GM18505 (cell line): ENCODE results near the gene GIPC3.

Experiments used
- ATAC-seq: cut with Tn5 transposase; IDR thresholded peaks from one replicate; pipeline ENCODE4 v1.9.1; 2021; ENCODE audit not compliant: unreplicated experiment
- POLR2A ChIP-seq: IDR thresholded peaks from 4 replicates; pipeline ENCODE4 v1.6.1; 2011; ENCODE audit warnings: borderline replicate concordance; ENCODE audit not compliant: insufficient read depth, insufficient read length; ENCODE audit errors: extremely low read depth

GIPC3 gene

DNA sequence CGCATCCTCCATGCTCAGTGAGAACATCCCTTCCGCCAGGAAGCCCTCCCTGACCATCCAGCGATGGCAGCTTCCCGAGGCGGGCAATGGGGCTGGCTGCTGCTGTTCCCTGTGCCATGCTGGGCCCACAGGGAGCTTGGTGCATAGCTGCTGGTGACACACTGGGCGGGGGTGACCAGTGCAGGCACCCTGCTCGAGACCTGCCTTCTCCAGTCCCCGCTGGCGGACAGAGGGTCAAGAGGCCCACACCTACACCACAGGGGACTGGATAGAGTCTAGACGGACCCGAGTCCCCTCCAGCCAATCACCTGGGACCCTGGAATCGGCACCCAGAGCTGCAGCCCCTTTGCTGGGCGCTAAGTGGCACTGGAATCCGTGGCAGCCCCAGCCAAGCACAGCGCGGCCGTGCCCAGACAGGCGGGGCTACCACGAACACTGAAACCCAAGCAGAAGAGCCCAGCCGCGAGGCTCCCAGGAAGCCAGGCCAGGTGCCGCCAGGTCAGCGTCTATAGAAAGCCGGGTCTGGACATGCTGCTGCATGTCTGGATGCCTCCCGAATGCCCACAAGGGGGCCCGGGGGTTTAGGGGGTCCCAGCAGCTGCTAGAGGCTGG is 30.4 kb downstream of the GIPC3 start:
- no peak for TF ChIP-seq POLR2A
- ATAC-seq, result no peak

DNA sequence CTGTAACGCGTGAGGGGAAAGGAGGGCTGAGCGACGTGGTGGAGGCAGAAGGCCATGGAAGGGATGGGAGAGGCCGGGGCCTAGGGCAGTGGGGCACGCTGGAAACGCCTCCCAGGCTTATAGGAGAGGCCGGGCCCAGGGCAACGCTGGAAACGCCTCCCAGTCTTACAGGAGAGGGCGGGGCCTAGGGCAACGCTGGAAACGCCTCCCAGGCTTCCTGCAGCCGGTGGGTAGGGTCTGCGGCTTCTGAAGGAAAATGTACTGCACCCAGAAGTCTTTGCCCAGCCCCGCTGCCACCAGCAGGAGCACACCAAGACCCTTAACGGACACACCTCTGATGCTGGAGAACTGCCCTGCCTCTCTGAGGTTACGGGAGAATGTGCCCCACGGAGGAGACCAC is 32.2 kb downstream of the GIPC3 start:
- no peak for ATAC-seq

GRCh38 chr19:3618144-3618810 is 33.0 kb downstream of the GIPC3 start:
- ATAC-seq, result no peak
- TF ChIP-seq POLR2A, result no peak

More for the DNA sequence above, 32.2 kb downstream of the GIPC3 start:
- no peak for TF ChIP-seq POLR2A

GRCh38 chr19:3618811-3619630 is 33.7 kb downstream of the GIPC3 start:
- no peak for ATAC-seq

DNA sequence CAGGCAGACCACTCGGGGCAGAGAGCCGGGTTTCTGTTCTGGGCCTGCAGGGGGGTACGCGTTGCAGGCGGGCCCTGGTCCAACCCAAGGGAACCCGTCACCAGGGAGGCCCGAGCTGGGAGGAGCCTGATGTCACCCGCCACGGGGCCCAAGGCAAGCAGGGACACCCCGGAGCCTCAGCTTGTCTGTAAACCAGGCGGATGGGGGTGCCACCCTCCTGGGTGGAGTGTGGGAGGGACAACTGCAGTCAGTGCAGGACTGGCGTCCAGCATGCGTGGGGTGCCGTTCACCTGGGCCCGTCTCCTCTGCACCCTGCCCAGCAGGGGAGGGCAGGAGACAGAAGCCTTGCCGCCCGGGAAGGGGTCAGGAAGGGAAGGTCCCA is 34.3 kb downstream of the GIPC3 start:
- TF ChIP-seq POLR2A, result peak; percentile 3
- ATAC-seq, result no peak

More at GRCh38 chr19:3618811-3619630, 33.7 kb downstream of the GIPC3 start:
- TF ChIP-seq POLR2A, result no peak

DNA sequence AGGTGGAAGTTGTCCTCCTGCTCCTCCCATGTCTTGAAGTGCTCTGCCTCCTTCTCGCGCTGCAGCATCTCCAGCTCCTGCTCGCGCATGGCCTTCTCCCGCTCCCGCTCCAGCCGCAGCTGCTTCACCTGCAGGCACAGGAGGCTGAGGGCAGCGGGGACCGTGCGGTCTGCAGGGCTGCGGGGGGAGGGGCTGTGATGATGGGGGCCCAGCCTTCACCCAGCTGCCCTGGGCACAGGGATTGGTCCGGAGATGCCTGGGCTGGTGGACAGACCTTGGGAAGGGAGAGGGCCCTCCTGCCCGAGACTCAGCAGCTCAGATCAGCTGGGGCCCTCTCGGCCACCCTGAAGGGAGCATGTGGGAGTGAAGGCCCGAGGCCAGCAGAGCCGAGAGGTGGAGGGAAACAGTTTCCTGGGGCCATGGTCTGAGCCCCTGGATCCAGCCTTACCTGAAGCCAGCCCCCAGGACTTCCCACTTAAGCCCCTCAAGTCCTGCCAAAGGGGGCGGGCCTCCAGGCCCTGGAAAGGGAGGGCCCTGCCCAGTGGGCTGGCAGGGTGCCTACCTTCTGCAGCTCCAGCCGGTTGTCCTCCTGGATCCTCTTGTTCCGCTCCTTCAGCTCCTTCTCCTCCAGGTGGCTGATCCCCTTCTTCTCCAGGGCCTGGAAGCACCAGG is 35.0 kb downstream of the GIPC3 start:
- ATAC-seq, result no peak
- TF ChIP-seq POLR2A, result peak; percentile 1

DNA sequence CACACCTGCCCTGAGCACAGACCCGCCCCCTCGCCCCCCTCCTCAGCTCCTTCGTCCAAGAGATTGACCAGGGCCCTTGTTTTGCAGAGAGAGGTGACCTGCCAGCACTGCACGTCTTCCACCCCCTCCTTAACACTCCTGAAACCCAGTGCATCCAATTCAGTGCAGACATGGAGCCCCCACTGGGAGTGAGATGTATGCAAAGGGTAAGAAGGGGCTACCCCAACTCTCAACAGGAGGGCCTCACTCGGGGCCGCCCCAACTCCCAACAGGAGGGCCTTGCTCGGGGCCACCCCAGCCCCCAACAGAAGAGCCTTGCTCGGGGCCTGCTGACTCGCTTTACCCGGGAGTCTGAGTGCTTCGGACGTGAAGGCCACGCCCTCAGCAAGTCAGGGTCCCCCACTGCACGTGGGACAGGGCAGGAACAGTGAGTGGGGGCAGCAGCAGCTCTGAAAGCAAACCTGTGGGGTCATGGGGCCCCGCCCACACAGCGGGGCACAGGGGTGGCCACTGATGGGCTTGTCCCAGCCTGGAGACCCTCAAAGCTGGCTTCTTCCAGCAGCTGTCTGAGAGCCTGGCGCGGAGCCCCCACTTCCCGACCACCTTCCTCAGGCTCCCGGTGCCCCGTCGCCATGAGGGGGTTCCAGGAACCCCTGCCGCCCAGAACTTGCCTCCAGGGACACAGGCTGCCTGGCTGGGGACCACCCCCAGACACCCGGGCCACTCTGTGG is 35.7 kb downstream of the GIPC3 start:
- TF ChIP-seq POLR2A, result no peak
- no peak for ATAC-seq

DNA sequence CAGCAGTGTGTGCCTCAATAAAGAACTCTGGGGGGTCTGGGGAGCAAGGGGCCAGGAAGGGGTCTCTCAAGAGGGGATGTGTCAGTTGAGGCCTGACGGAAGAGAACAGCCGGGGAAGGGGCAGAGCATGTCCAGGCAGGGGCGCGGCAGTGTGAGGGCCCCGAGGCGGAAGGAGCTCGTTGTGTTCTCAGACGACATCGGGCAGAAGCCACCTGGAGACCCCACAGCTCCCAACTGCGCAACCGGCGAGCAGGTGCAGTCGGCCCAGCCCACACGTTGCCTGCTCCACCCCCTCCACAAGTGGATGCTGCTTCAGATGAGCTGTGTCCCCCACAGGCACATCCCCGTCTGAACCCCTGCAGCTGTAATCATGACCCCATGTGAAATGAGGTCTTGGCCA is 36.4 kb downstream of the GIPC3 start:
- TF ChIP-seq POLR2A, result no peak
- ATAC-seq, result no peak

GRCh38 chr19:3622224-3622623 is 36.9 kb downstream of the GIPC3 start:
- TF ChIP-seq POLR2A, result no peak
- ATAC-seq, result no peak

GRCh38 chr19:3623716-3624115 is 38.4 kb downstream of the GIPC3 start:
- TF ChIP-seq POLR2A, result no peak
- ATAC-seq, result no peak

- TF ChIP-seq POLR2A, result no peak
- peak; percentile 16 for ATAC-seq
These were observed 40.8 kb downstream of the GIPC3 start for GRCh38 chr19:3625996-3626472.

- peak; percentile 79 for ATAC-seq
- TF ChIP-seq POLR2A, result peak; percentile 89
These were observed 41.4 kb downstream of the GIPC3 start, which contains the start of gene CACTIN for GRCh38 chr19:3626473-3627350. Gene CACTIN, minus strand, starts transcription at chr19:3626790. Its CDS starts 28 bp downstream, at chr19:3626762.
